Esophagus squamous epithelium (tissue), 5 donors: ENCODE results near the gene BRK1. TPM values are rescaled to one million over a fixed set of nuclear protein-coding genes. Genes with fewer than 3 reads are reported as not detected.

ENCODE experiments used
- DNase-seq: peaks from one replicate; lab custom pipeline; 2025; lab: John Stamatoyannopoulos, UW
- H3K27ac ChIP-seq, 4 donors: fragments of 200-600 bp; sonication (generic); one replicate each; pipeline ENCODE4 v1.5.1; 2016 to 2019; ENCODE audit warnings: mild to moderate bottlenecking in 1 of 4
- H3K27me3 ChIP-seq, 4 donors: fragments of 200-600 bp; sonication (generic); 1 replicate in 3 of 4; 2 replicates in 1 of 4; pipeline versions ENCODE4 v1.5.1 to v1.6.0; 2017 to 2021; ENCODE audit warnings: antibody characterized with exemption in 1 of 4
- H3K36me3 ChIP-seq, 3 donors: fragments of 200-600 bp; sonication (generic); one replicate each; pipeline ENCODE4 v1.5.1; 2016 to 2019
- H3K4me1 ChIP-seq, 3 donors: fragments of 200-600 bp; sonication (generic); one replicate each; pipeline ENCODE4 v1.5.1; 2017 to 2019
- H3K4me3 ChIP-seq, 4 donors: fragments of 200-600 bp; sonication (generic); 1 replicate in 3 of 4; 2 replicates in 1 of 4; pipeline ENCODE4 v1.5.1; 2016 to 2019; ENCODE audit warnings: mild to moderate bottlenecking in 2 of 4, moderate library complexity in 1 of 4
- H3K9me3 ChIP-seq, 3 donors: fragments of 200-600 bp; sonication (generic); one replicate each; pipeline ENCODE4 v1.5.1; 2016 to 2019
- CTCF ChIP-seq, 6 experiments: fragments of 450-650 bp in 4 of 6; fragments of 200-600 bp in 2 of 6; sonication (generic) in 2 of 6; IDR thresholded peaks; one replicate each; pipeline ENCODE4 v1.5.1; 2016 to 2019; ENCODE audit warnings: antibody characterized with exemption in 6 of 6, mild to moderate bottlenecking in 4 of 6, moderate library complexity in 4 of 6
- POLR2A ChIP-seq, 4 donors: fragments of 450-650 bp; IDR thresholded peaks; one replicate each; pipeline ENCODE4 v1.6.1; 2017; ENCODE audit warnings: antibody characterized with exemption in 4 of 4, mild to moderate bottlenecking in 4 of 4, moderate library complexity in 3 of 4
- WGBS, 2 donors: methylation state at CpG; one replicate each; pipeline ENCODE4 v1.1.5; 2018; 5-methylcytosine and 5-hydroxymethylcytosine counted together
- intact Hi-C: fragments of 100-400 bp; cut with DNase I; formaldehyde crosslinking; loops from one replicate; pipeline ENCODE4 v1.15.0; 2022
- total RNA-seq, 4 donors: library from RNA; depleted of rRNA; stranded (reverse); fragments of >200 nt; gene quantifications; one replicate each; pipeline ENCODE4 v1.1.0, GENCODE V29; 2016
- donor health status: DM: yes; HTN: yes; CAD: no.

Gene BRK1
- total RNA-seq, 4 donors from 2014 or later, result 52.0 to 134 (median 100) TPM

GRCh38 chr3:10106919-10107318 lies 8.6 kb upstream of the BRK1 start:
- no peak for DNase-seq
- Histone ChIP-seq H3K4me1 (no peaks in the 10 kb centered on the region), H3K27ac (no peak overlapping the region), H3K27me3 (peaks cover 0 to 6% (median 0%) of the 10 kb centered on the region in 4 donors), H3K4me3 (no peak overlapping the region), H3K36me3 (no peaks in the 10 kb centered on the region), H3K9me3 (no peaks in the 10 kb centered on the region)
- WGBS, 2 donors, result 81 to 83% methylated on average over 2 of the region's 2 CpGs
- no peak for TF ChIP-seq CTCF (IDR thresholded peaks at IDR 0.05)
- TF ChIP-seq POLR2A (IDR thresholded peaks at IDR 0.05), result no peak
- intact Hi-C loops, result no loop called here

DNA sequence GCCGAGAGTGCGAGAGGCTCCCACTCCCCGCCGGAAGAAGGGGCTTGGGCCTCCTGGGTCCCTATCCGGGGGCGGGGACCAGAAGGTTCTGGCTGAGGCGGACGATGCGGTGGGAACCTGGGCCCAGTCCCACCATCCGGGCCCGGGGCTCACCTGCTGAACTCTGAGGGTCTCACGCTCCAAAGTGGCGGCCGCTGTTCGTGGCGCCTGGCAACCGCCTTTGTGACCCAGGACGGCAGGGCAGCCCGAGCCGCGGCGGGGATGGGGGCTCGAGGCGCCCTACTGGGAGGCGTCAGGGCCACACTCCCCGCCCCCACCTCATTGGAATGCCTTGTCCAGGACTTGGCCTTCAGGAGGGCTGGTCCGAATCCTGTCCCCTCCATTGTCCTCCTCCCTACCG lies 7.4 kb upstream of the BRK1 start, which contains the start of gene FANCD2OS:
Gene FANCD2OS, minus strand, starts transcription at position 165 of the 400 bp plus-strand sequence. CDS start 3,481 bp downstream, outside the sequence.
- no peaks in the 10 kb centered on the region for H3K9me3 ChIP-seq
- no peaks in the 10 kb centered on the region for H3K4me1 ChIP-seq
- TF ChIP-seq POLR2A (IDR thresholded peaks at IDR 0.05) (no peak), CTCF (IDR thresholded peaks at IDR 0.05) (no peak)
- H3K4me3 ChIP-seq, result no peak within 1 kb of the TSS
- intact Hi-C loops, result no loop called here
- H3K27ac ChIP-seq, result no peak within 1 kb of the TSS
- no peaks in the 10 kb centered on the region for H3K36me3 ChIP-seq
- no peak for DNase-seq
- H3K27me3 ChIP-seq, result peaks cover 0 to 6% (median 0%) of the 10 kb centered on the region in 4 donors
- WGBS, 2 donors, result 73% methylated on average over 6 of the region's 28 CpGs; no CpG with 5 or more reads in 1 of the 2 donors

- intact Hi-C loops, result no loop called here
- peaks cover 0 to 11% (median 0%) of the 10 kb centered on the region in 3 donors for H3K36me3 ChIP-seq
- peaks cover 8 to 34% (median 15%) of the 10 kb centered on the region in 3 donors for H3K4me1 ChIP-seq
- peak overlapping the region; percentile 54 to 90 (median 76) for H3K4me3 ChIP-seq
- no peak for TF ChIP-seq POLR2A (IDR thresholded peaks at IDR 0.05)
- no peak for TF ChIP-seq CTCF (IDR thresholded peaks at IDR 0.05)
- H3K27ac ChIP-seq, result peak overlapping the region; percentile 73 to 90 (median 86)
- WGBS, 2 donors, result 0 to 1% methylated on average over 10 of the region's 10 CpGs
- no peaks in the 10 kb centered on the region for H3K27me3 ChIP-seq
- no peak for DNase-seq
- no peaks in the 10 kb centered on the region for H3K9me3 ChIP-seq
These were observed 624 bp downstream of the BRK1 start for GRCh38 chr3:10116138-10116460.

DNA sequence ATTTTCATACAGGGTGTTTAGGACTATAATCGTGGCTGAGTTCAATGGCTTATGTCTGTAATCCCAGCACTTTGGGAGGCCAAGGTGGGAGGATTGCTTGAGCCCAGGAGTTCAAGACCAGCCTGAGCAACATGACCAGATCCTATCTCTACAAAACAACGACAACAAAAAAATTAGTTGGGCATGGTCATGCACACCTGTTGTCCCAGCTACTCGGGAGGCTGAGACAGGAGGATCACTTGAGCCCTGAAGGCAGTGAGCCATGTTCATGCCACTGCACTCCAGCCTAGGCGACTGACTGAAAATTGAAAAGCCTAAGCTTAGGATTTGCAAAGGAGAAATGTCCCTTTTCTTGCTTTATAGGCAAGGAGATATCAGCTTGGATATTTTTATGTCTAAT lies 1.5 kb downstream of the BRK1 start:
- no peaks in the 10 kb centered on the region for H3K9me3 ChIP-seq
- H3K27ac ChIP-seq, result no peak overlapping the region
- no peaks in the 10 kb centered on the region for H3K27me3 ChIP-seq
- 79 to 80% methylated on average over 4 of the region's 4 CpGs for WGBS, 2 donors
- peaks cover 0 to 20% (median 0%) of the 10 kb centered on the region in 3 donors for H3K36me3 ChIP-seq
- intact Hi-C loops, result no loop called here
- TF ChIP-seq POLR2A (IDR thresholded peaks at IDR 0.05), result no peak
- TF ChIP-seq CTCF (IDR thresholded peaks at IDR 0.05), result no peak
- peak overlapping the region in 1 of 4 donors; percentile 83 for H3K4me3 ChIP-seq
- H3K4me1 ChIP-seq, result peaks cover 8 to 34% (median 15%) of the 10 kb centered on the region in 3 donors
- DNase-seq, result no peak

GRCh38 chr3:10119376-10119775 lies 3.9 kb downstream of the BRK1 start:
- TF ChIP-seq POLR2A (IDR thresholded peaks at IDR 0.05) (no peak), CTCF (IDR thresholded peaks at IDR 0.05) (no peak)
- Histone ChIP-seq H3K36me3 (peaks cover 0 to 30% (median 0%) of the 10 kb centered on the region in 3 donors), H3K4me3 (no peak overlapping the region), H3K27me3 (no peaks in the 10 kb centered on the region), H3K9me3 (no peaks in the 10 kb centered on the region), H3K27ac (no peak overlapping the region), H3K4me1 (peaks cover 8 to 34% (median 15%) of the 10 kb centered on the region in 3 donors)
- intact Hi-C loops, result no loop called here
- WGBS, 2 donors, result 75 to 79% methylated on average over 4 of the region's 4 CpGs
- DNase-seq, result no peak
